HG03095 (cell line): ENCODE results near the gene HMGN4.
"Not testable (repeated sequence)": the region's sequence is repeated elsewhere in the genome, so short reads cannot be mapped to it uniquely, and the experiment has no call there.

Experiments
- ATAC-seq: cut with Tn5 transposase; IDR thresholded peaks from one replicate; pipeline ENCODE4 v1.9.1; 2021; ENCODE audit warnings: moderate library complexity; ENCODE audit not compliant: unreplicated experiment

Gene HMGN4

GRCh38 chr6:26547363-26547762 is 9.2 kb downstream of the HMGN4 start:
- not testable (repeated sequence) for ATAC-seq

GRCh38 chr6:26550250-26550993 is 12.3 kb downstream of the HMGN4 start:
- ATAC-seq = no peak

GRCh38 chr6:26552205-26552604 is 14.0 kb downstream of the HMGN4 start:
- no peak for ATAC-seq

GRCh38 chr6:26552640-26553188 is 14.5 kb downstream of the HMGN4 start:
- ATAC-seq = no peak

DNA sequence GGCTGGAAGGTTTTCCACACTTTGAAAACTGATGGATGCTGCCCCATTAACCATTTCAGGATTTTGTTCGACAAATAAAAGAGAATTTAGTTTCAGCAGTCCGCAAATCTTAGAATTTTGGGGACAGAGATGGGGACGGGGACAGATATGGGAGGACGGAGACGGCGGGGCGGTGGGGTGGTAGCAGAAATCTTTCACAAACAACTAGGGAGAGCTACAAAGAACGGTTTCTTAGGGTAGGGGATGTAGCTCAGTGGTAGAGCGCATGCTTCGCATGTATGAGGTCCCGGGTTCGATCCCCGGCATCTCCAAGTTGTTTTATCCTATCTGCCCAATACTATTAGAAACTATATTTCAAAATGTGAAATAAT is 15.1 kb downstream of the HMGN4 start:
- no peak for ATAC-seq

- ATAC-seq = no peak
Observed at GRCh38 chr6:26553635-26554446, 15.7 kb downstream of the HMGN4 start.

- ATAC-seq = no peak
Observed at GRCh38 chr6:26554447-26554696, 16.2 kb downstream of the HMGN4 start.

GRCh38 chr6:26554697-26555504 is 16.7 kb downstream of the HMGN4 start:
- no peak for ATAC-seq

GRCh38 chr6:26555505-26556262 is 17.5 kb downstream of the HMGN4 start:
- ATAC-seq = no peak

DNA sequence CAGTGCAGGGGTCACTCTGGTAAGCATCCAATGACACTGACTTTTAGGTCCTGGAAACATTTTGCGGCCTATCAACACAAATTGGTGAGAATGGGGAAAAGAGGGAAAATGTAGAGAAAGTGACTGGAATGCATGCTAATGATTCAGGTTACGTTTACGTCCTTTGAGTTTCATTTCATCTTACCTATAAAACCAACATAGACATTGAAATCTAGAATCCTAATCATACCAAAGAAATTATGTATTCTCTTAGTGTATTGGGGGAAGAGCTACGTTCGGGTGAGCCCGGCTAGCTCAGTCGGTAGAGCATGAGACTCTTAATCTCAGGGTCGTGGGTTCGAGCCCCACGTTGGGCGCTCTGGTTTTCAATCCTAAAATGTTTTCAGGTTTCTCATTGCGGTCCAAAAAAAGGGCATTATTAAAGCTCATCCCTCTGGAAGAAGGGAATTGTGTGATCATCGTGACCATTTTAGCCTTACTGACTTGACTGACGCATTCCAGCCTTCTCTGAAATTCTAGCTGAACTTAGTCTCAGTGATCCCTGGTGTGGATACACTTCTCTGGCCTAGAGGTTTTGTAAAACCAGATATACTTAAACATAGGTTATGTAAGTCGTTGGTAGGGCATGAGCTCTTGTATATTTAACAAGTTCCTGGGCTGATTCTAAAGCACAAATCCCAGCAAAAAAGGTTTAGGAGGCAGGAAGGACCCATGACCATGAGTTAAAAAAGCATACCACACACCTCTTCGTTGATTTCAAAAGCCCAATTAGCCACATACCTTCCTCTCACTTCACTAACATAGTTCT is 18.3 kb downstream of the HMGN4 start:
- no peak for ATAC-seq

- ATAC-seq = no peak
Observed at GRCh38 chr6:26561533-26562466, 23.6 kb downstream of the HMGN4 start.

DNA sequence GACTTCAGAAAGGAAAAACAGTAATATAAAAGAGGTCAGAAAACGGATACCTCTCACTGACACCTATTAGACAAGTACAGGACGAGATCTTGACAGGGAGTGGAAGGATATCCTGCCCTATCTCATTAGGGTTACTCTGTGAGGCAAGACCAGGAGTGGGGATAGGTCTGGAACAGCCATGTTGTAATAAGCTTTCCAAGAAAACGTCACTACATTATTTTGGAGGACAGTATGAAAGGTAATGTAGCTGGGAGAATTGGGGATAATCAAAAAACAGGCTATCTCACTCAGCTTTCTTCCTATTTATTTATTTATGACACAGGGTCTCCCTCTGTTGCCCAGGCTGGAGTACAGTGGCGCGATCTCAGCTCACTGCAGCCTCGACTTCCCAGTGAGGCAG is 25.3 kb downstream of the HMGN4 start:
- ATAC-seq = no peak

DNA sequence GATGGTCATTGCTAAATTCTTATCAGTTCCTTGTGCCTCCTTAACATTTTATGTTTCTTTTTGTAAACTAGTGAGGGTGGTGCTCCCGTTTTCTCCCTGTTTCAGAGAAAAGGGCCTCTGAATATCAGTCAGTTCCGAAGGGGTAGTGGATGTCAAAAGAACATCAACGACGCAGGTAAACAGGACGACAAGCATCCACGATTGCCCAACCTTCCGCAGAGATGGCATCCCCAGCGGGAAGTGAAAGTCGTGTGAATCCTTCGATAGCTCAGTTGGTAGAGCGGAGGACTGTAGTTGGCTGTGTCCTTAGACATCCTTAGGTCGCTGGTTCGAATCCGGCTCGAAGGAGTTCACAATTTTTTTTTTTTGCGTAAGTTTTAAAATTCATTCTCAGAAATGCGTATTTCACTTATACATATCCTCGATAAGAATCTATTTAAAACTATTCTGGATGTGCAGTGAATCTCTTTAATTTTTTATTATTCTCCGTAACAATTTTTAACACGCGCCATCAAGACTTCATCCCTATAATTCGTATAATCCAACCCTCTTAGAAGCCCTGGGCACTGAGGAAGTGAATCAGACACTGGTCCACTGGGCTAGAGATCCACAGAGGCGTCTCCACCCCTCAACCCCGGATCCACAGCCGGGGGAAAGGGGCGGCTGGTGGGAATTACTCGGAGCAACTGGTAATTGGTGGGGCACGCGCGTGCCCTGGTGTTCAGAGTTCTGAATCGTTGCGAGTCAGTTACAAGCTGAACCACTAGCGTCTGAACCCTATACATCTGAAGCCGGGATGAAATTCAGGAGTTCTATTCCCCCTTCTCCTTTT is 30.7 kb downstream of the HMGN4 start:
- ATAC-seq = peak; percentile 49

GRCh38 chr6:26569433-26569764 is 31.2 kb downstream of the HMGN4 start:
- ATAC-seq = no peak

DNA sequence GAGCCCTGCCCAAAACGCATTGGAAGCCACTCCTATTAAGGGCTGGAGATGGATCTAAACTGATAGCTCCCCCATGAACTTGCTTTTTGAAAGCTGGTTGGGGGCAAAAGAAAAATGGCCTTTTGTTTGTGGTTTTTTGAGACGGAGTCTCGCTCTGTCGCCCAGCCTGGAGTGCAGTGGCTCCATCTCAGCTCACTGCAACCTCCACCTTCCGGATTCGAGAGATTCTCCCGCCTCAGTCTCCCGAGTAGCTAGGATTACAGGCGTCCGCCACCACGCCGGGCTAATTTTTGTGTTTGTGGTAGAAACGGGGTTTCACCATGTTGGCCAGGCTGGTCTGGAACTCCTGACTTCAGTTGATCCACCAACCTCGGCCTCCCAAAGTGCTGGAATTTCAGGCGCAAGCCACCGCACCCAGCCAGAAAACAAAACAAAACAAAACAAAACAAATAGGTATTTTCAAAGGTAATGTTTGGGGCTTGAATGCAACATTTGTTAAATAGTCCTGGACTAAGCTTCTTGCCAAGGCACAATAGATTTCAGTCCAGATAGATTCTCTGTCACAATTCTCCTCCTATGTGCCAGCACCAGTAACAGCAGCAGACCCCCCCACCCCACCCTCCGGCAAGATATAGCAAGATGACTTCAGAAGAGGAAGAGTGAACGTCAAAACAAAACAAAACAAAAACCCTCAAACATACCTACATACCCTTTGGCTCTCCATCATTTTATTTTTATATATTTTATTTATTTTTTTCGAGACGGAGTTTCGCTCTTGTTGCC is 32.1 kb downstream of the HMGN4 start:
- no peak for ATAC-seq

DNA sequence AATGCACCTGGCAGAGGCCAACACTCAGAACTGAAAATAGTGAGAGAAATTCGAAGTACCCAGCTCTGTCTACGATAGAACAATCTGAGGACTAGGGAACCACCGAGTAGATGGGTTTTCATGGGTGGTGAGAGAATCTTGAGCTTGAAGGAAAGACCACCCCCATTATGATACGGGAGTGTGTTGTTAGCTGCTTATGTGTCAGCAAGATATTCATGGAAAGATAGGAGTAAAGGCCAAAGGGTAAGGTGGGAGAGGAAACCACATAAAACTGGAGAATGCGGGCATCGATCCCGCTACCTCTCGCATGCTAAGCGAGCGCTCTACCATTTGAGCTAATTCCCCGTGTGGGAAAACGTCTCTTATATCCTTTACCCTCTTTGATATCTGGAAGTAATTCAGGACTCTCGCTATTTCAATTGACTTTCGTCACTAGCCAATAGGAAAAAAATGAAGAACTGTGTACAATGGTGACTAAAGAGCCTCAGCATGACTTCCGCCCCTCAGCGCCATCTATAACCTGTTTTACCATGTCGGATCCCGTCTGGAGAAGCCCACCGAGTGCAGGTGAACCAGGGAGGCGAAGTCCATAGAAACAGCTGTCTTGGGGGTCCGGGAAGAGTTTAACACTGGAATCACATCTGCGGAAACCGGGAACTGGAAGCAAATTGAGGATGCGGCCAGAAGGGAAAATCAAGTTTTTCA is 33.6 kb downstream of the HMGN4 start:
- ATAC-seq = no peak

DNA sequence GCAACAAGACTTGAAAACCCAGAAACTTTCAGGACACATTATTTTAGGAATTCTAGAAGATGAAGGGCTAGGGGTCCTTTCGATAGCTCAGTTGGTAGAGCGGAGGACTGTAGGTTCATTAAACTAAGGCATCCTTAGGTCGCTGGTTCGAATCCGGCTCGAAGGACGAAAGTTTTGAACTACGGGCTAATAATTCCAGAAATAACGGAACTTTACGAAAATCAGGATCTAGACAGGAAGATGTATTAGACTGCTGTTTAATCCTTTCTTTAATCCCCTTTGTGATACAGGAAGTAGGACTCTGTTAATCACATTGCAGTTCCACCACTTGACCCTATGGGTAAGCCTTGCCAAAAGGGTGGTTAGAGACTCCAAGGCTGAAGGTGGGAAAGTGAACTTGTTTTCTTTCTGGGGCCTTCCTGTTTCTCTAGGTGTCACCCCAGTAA is 37.4 kb downstream of the HMGN4 start:
- ATAC-seq = no peak
